ENCODE results near the gene VIPR2. TPM values are rescaled to one million over a fixed set of nuclear protein-coding genes. Genes with fewer than 3 reads are reported as not detected.

Gene VIPR2
- total RNA-seq, 1 donor from 2014 or later, result 4.5 TPM

DNA sequence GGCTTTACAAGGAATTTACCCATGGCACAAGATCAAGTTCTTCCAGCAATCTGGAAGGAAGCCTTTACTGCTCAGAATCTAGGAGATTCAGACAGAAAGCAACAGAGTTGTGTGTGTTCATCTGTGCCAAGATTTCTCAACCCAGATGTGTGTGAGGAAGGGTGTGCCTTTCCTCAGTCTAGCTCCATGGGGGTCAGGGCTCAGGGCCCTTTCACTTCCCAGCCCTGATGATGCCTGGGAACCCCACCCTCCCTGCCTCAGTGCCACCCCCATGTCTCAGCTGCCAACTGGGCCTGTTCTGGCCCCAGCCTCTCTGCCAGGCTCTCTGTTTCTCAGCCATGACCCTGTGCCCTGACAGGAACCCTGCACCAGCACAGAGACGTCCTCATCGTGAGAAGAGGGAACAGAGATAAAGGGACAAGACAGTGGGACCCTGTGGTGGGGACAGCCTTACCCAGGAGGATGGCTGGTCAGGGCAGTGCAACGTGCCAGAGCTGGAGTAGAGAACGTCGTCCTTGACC, 102.0 kb downstream of the VIPR2 start:
- no peak overlapping the region for H3K4me3 ChIP-seq
- intact Hi-C loops (cut with DNase I), result no loop called here
- TF ChIP-seq CTCF (IDR thresholded peaks at IDR 0.05), result no peak
- no peak for DNase-seq
- no peaks in the 10 kb centered on the region for H3K4me1 ChIP-seq
- no peak for ATAC-seq
- H3K36me3 ChIP-seq, result no peaks in the 10 kb centered on the region
- no peak overlapping the region for H3K27ac ChIP-seq
- no peaks in the 10 kb centered on the region for H3K27me3 ChIP-seq
- no peaks in the 10 kb centered on the region for H3K9me3 ChIP-seq

- no peak for DNase-seq
- no peak for ATAC-seq
- no peaks in the 10 kb centered on the region for H3K36me3 ChIP-seq
- no peak overlapping the region for H3K4me3 ChIP-seq
- intact Hi-C loops (cut with DNase I), result no loop called here
- no peaks in the 10 kb centered on the region for H3K9me3 ChIP-seq
- no peak overlapping the region for H3K27ac ChIP-seq
- TF ChIP-seq CTCF (IDR thresholded peaks at IDR 0.05), result no peak
- no peaks in the 10 kb centered on the region for H3K27me3 ChIP-seq
- H3K4me1 ChIP-seq, result no peaks in the 10 kb centered on the region
Measured at GRCh38 chr7:159042103-159042502, 102.6 kb downstream of the VIPR2 start.

DNA sequence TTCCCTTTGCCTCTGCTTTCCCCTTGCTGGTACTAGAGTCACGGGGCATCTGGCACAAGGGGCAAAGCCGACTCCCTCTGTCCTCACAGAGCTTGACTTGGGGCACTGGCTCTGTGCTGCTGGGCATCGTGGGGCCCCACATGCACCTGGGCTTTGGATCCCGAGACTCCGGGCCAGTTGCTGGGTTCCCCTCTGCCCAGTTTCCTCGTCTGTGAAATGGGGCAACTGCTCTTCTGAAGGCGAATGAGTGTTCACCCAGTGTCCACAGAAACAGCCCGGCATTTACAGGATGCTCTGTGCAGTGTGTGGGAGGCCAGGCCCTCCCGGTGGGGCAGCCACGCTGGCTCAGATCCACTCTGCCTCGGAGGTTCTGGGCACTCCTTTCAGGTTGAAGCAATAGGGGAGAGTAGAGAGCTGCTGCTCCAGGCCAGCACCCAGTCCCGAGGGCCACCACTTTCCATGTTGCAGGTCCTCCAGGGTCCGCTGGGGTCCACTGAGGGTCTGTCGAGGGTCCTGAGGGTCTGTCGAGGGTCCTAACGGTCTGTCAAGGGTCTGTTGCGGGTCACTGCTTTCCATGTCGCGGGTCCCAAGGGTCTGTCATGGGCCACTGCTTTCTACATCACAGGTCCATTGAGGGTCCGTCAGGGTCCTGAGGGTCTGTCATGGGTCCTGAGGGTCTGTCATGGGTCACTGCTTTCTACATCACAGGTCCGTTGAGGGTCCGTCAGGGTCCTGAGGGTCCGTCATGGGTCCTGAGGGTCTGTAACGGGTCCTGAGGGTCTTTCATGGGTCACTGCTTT, 103.6 kb downstream of the VIPR2 start:
- TF ChIP-seq CTCF (IDR thresholded peaks at IDR 0.05), result no peak
- Histone ChIP-seq H3K4me1 (no peaks in the 10 kb centered on the region), H3K27ac (no peak overlapping the region), H3K27me3 (no peaks in the 10 kb centered on the region), H3K9me3 (no peaks in the 10 kb centered on the region), H3K4me3 (no peak overlapping the region), H3K36me3 (no peaks in the 10 kb centered on the region)
- ATAC-seq (peak; percentile 14), DNase-seq (no peak)
- intact Hi-C loops (cut with DNase I), result no loop called here

DNA sequence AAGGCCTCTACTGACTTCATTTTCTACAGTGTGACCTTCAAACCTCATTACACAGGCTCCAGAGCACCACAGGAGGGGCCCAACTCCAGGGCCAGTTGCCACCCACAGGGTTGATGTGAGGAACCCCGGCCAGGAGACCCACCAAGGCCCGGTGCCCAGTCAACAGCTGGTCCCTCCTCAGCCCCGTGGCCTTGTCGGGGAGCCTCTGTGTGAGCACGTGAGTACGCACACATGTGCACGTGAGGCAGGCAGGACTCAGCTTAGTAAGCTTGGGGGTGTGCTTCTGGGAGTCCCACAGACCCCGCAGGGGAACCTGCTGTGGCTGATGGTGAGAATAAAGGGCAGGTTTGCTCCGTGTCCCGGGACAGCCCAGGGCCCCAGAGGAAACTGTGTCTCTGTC, 104.5 kb downstream of the VIPR2 start:
- no peak for ATAC-seq
- H3K27ac ChIP-seq, result no peak overlapping the region
- no peak overlapping the region for H3K4me3 ChIP-seq
- DNase-seq, result no peak
- no peak for TF ChIP-seq CTCF (IDR thresholded peaks at IDR 0.05)
- no peaks in the 10 kb centered on the region for H3K36me3 ChIP-seq
- H3K4me1 ChIP-seq, result no peaks in the 10 kb centered on the region
- H3K27me3 ChIP-seq, result no peaks in the 10 kb centered on the region
- intact Hi-C loops (cut with DNase I), result no loop called here
- no peaks in the 10 kb centered on the region for H3K9me3 ChIP-seq

DNA sequence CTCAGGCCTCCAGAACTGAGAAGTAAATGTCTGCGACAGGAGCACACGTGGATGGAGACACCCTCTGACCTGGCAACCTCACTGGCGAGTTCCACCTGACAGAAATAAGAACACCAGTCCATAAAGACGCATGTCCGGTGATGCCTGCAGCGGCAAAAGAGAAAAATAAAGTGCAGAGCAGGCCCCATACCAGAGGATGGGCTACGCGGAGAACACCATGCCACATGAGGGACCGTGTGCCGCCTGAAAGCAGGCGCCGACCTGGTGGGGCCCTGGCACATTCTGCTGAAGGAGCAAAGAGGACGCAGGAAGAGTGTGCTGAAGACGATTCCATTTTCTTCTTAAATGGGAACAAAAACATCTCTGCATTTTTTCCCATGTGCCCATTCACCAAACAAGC, 105.0 kb downstream of the VIPR2 start:
- no peaks in the 10 kb centered on the region for H3K27me3 ChIP-seq
- H3K4me1 ChIP-seq, result no peaks in the 10 kb centered on the region
- H3K27ac ChIP-seq, result no peak overlapping the region
- ATAC-seq (no peak), DNase-seq (no peak)
- no peak for TF ChIP-seq CTCF (IDR thresholded peaks at IDR 0.05)
- H3K4me3 ChIP-seq, result no peak overlapping the region
- H3K9me3 ChIP-seq, result no peaks in the 10 kb centered on the region
- H3K36me3 ChIP-seq, result no peaks in the 10 kb centered on the region
- intact Hi-C loops (cut with DNase I), result no loop called here

Data from upper lobe of right lung (tissue), 1 donor.